ENCODE data around the gene PTGER3.

The PTGER3 gene

GRCh38 chr1:71072273-71072672, 24.7 kb upstream of the PTGER3 start:
- TF ChIP-seq ZFX (IDR thresholded peaks at IDR 0.05; ENCODE audit: borderline replicate concordance) (no peak), CTCF (IDR thresholded peaks at IDR 0.05) (no peak)
- no peak overlapping the region for H3K27ac ChIP-seq

- no peak overlapping the region for H3K27ac ChIP-seq
Observed at GRCh38 chr1:71071720-71072119, 24.1 kb upstream of the PTGER3 start.

DNA sequence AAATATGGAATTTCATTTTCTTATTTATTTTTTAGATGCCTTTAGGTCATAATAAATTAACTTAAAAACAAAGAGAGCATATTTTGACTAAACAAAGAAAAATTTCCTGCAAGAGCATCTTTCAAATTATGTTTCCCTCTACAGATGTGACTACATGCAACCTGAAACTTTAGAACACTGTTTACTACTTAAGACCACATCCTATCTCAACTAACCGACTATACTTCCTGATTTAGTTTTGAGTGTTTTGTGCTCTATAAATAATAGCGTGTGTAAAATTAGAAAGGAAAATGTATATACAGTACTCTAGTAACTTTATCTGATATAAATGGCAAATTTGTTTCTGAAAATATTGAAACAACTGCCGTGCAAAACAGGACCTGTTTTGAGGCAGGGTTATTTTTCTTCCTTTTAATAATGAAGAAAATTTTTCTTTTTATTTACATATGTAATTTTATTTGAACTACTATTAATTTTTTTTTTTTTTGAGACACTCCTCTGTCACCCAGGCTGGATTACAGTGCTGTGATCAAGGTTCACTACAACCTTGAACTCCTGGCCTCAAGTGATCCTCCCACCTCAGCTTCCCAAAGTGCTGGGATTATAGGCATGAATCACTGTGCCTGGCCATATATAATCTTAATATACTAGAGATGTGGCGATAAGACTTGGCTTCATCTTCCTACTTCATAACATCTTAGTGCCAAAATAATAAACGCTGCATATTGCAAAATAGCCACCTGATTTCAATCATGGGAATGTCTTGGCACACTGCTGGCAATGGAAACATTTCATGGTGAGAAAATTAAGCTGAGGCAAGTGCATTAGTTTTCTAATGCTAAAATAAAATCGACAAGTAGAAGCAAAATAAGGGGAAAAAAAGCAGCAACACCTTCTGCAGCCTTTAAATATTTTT, 21.0 kb upstream of the PTGER3 start:
- no peak for TF ChIP-seq CTCF (IDR thresholded peaks at IDR 0.05)
- no peak for TF ChIP-seq ZFX (IDR thresholded peaks at IDR 0.05; ENCODE audit: borderline replicate concordance)
- H3K27ac ChIP-seq: no peak overlapping the region

More at GRCh38 chr1:71071720-71072119, 24.1 kb upstream of the PTGER3 start:
- no peak for TF ChIP-seq CTCF (IDR thresholded peaks at IDR 0.05)
- TF ChIP-seq ZFX (IDR thresholded peaks at IDR 0.05; ENCODE audit: borderline replicate concordance): no peak

GRCh38 chr1:71054791-71055190, 7.2 kb upstream of the PTGER3 start:
- no peak overlapping the region for H3K27ac ChIP-seq
- no peak for TF ChIP-seq ZFX (IDR thresholded peaks at IDR 0.05; ENCODE audit: borderline replicate concordance)

GRCh38 chr1:71054281-71054731, 6.7 kb upstream of the PTGER3 start:
- TF ChIP-seq ZFX (IDR thresholded peaks at IDR 0.05; ENCODE audit: borderline replicate concordance): no peak
- TF ChIP-seq CTCF (IDR thresholded peaks at IDR 0.05): no peak
- H3K27ac ChIP-seq: no peak overlapping the region

- TF ChIP-seq ZFX (IDR thresholded peaks at IDR 0.05; ENCODE audit: borderline replicate concordance) (no peak), CTCF (IDR thresholded peaks at IDR 0.05) (no peak)
- no peak overlapping the region for H3K27ac ChIP-seq
Observed at GRCh38 chr1:71053758-71054157, 6.1 kb upstream of the PTGER3 start.

GRCh38 chr1:71053146-71053545, 5.5 kb upstream of the PTGER3 start:
- no peak for TF ChIP-seq ZFX (IDR thresholded peaks at IDR 0.05; ENCODE audit: borderline replicate concordance)
- TF ChIP-seq CTCF (IDR thresholded peaks at IDR 0.05): no peak
- H3K27ac ChIP-seq: no peak overlapping the region
